Stomach (tissue), 4 donors: ENCODE data around the gene SAMD9.

Experiments used
- CTCF ChIP-seq, 7 experiments: fragments of 450-650 bp in 4 of 7; fragments of 200-600 bp in 3 of 7; sonication (generic) in 3 of 7; IDR thresholded peaks; one replicate each; pipeline ENCODE4 v1.5.1; 2016 to 2019; ENCODE audit warnings: antibody characterized with exemption in 7 of 7, control low read depth in 2 of 7, mild to moderate bottlenecking in 1 of 7
- EP300 ChIP-seq: sonication (generic); formaldehyde crosslinking; IDR thresholded peaks from one replicate; pipeline ENCODE4 v1.6.1; 2017; ENCODE audit warnings: antibody characterized with exemption
- POLR2A ChIP-seq, 4 donors: fragments of 450-650 bp; IDR thresholded peaks; one replicate each; pipeline ENCODE4 v1.6.1; 2016; ENCODE audit warnings: antibody characterized with exemption in 4 of 4, control low read depth in 2 of 4, mild to moderate bottlenecking in 1 of 4, moderate library complexity in 1 of 4

GRCh38 chr7:93165447-93165846, 47.7 kb upstream of the SAMD9 start:
- no peak for TF ChIP-seq POLR2A (IDR thresholded peaks at IDR 0.05)
- no peak for TF ChIP-seq CTCF (IDR thresholded peaks at IDR 0.05)
- no peak for TF ChIP-seq EP300
